ENCODE data around the gene MTCL1.
"Not testable (repeated sequence)": the region's sequence is repeated elsewhere in the genome, so short reads cannot be mapped to it uniquely, and the experiment has no call there.

The MTCL1 gene

DNA sequence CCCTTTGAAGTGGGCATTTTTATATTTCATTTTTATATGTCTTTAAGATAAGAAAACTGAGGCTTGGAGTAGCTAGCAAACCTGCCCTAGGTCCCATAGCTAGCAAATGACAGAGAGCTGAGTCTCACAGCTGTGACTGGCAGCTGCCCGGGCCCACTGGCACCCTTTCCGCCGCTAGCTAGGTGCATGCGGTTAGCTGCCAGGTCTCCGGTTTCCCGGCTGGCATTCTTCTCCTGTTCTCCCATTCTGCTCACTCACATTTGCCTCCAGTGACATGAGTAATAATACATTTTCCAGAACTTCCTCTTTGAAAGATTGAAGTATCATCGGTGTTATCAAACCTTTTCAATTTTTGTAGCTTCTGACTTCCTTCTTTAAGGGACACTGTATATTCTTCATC, 38.7 kb downstream of the MTCL1 start:
- DNase-seq (ENCODE audit: low read depth, low spot score), result no peak

GRCh38 chr18:8744656-8745055, 39.3 kb downstream of the MTCL1 start:
- no peak for DNase-seq (ENCODE audit: low read depth, low spot score)

- DNase-seq (ENCODE audit: low read depth, low spot score), result no peak
Observed at GRCh38 chr18:8745355-8746014, 40.1 kb downstream of the MTCL1 start.

- peak; percentile 85 for DNase-seq (ENCODE audit: low read depth, low spot score)
Observed at GRCh38 chr18:8747440-8747937, 42.1 kb downstream of the MTCL1 start.

DNA sequence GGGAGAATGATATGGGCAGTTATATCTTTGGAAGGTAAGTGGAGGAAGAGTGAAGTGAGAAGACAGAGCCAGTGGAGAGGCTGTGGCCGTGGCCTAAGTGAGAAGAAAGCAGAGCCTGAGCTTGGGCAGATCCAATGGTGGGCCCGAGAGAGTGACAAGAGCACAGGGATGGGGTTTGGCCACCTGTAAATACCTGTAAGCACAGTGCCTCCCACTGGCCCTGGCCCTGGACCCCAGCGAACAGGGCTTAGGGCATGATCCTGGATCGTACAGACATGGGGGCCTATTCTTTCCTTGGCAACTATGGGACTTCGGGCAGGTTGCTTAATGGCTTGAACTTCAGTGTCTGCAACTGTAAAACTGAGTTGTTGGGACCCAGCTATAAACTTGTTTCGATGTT, 44.1 kb downstream of the MTCL1 start:
- no peak for DNase-seq (ENCODE audit: low read depth, low spot score)

DNA sequence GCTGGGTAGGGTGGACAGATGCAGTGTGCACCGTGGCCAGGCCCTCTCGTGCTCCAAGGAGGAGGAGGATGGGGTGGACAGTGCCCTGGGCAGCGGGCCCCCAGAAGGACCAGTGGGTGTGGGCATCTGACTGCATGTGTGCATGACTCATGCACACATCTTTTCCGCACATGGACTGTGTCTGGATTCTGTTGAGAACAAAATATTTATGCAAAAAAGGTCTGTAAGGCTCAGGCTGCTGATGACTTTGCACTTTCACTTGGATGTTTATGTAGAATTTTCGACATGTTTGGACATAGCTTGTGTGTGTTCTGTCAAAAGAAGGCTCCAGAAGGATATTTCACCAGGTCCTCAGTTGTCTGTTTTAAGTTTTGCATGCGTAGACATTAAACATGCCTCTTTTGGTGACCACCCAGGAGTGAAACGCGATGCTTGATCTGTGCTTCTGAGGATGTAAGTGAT, 45.6 kb downstream of the MTCL1 start:
- DNase-seq (ENCODE audit: low read depth, low spot score), result peak; percentile 80

DNA sequence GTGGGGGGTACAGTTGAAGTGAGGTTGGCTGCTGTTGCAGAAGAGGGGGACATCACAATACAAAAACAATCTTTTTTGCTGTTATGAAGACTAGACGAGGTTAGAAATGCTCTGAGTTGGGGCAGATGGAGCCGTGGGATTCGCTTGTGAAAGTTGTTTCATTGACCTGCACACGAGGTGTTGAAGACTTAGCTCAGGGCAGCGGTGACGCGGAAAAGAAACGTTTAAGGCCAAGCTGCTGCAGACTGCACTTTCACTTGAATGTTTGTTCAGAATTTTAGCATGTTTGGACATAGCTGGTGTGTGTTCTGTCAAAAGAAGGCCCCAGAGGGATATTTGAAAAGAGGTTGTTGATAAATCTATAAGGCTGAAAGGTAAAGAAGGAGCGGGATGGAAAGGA, 46.3 kb downstream of the MTCL1 start:
- DNase-seq (ENCODE audit: low read depth, low spot score), result no peak

GRCh38 chr18:8752329-8752728, 47.0 kb downstream of the MTCL1 start:
- peak; percentile 73 for DNase-seq (ENCODE audit: low read depth, low spot score)

- no peak for DNase-seq (ENCODE audit: low read depth, low spot score)
Observed at GRCh38 chr18:8754995-8755960, 49.9 kb downstream of the MTCL1 start.

DNA sequence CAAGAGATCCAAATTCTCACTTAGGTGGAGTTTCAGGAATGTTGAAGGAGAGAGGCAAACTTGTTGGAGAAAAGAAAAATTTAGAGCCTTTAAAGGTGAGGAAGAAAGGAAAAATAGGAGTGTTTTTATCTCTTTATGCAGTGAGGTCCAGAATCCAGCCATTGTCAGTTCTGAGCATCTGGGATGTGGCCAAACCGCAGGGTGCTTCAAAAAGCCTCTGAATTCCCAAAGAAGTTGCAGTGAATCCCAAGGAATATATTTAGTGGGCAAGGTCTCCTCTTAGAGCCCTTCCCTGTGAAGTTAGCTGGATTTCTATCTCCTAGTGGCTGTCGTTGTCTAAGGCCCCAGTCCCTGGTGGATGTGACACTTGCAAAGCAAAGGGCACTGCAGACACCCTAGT, 51.2 kb downstream of the MTCL1 start:
- DNase-seq (ENCODE audit: low read depth, low spot score), result no peak

DNA sequence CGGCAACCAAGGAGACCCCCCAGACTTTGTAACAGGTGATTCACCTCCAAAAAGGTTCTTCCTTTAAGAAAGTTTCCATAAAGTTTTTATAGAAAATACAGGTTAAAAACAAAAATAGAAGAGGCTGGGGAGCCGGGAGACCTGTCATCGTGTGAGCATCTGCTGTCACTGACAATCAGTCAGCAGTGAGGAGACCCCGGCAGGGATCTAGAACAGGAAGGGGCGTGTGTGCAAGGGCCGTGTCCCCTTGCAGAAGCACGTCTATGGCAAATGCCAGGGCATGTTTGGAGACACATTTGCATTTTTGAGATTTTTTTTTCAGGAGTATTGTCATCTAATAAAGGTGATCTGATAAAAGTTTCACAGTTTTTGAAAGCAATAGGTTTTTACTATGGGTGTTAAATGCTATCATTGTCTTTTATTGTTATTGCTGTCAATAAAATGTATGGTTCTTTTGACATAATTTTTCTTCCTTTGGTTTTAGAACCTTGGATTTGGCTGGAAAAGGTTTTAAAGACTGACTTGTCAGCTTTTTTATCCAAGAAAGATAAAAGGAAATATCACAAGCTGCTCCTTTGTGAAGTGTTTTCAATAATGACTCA, 52.1 kb downstream of the MTCL1 start:
- no peak for DNase-seq (ENCODE audit: low read depth, low spot score)

DNA sequence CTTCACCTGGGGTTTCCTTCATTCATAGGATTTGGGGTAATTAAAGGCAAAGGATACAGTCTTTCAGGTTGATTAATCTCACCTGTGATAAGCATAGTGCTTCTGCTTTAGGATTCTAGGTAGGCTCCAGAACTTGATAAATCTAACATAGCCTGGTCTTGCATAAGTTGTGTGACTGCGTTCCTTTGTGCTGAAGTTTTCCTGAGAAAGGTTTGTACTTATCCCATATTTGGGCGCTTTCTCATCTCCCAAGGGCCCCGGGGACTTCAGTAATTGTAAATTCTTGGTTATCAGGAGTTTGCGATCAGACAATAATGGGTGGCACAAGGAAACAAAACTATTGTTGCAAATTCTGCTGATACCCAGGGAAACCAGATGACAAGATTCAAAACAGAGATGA, 53.1 kb downstream of the MTCL1 start:
- DNase-seq (ENCODE audit: low read depth, low spot score), result no peak

DNA sequence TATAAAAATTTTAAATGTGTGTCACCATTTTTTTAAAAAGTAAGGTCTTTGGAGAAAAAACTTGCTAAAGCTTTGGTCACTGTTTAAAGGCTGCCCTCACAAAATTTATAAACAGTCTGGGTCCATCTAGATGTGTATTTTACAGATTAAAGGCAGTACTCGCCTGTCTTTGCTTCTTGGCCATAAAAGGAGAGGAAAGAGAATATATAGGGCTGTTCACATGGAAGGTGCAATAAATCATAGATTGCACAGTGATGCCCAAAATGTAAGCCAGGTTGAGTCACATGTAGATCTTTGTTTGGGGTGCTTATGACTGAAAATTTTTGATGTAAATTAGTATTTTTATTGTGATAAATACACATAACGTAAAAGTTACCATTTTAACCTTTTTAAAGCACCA, 55.6 kb downstream of the MTCL1 start:
- DNase-seq (ENCODE audit: low read depth, low spot score), result no peak

GRCh38 chr18:8761535-8761934, 56.2 kb downstream of the MTCL1 start:
- DNase-seq (ENCODE audit: low read depth, low spot score), result not testable (repeated sequence)

DNA sequence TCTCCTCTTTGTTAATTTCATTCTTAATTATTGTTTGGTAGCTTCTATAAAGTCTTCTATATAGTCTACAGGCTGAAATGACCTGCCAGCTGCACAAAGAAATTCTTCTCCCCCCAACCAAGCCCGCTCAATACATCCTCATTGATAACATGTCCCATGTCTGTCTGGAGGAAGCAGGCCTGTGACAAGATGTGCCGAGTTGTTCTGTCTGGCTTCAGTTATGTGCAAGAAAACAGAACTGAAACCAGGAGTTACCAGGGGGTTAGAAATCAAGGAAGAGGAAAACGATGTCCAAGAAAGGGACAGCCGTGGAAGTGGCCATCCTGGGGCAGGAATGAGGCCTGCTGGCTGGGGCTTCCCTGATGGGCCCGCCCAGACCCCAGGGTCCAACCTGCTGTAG, 57.6 kb downstream of the MTCL1 start:
- no peak for DNase-seq (ENCODE audit: low read depth, low spot score)

- no peak for DNase-seq (ENCODE audit: low read depth, low spot score)
Observed at GRCh38 chr18:8763611-8764010, 58.3 kb downstream of the MTCL1 start.

- no peak for DNase-seq (ENCODE audit: low read depth, low spot score)
Observed at GRCh38 chr18:8765783-8766463, 60.6 kb downstream of the MTCL1 start.

GRCh38 chr18:8766559-8767293, 61.4 kb downstream of the MTCL1 start:
- DNase-seq (ENCODE audit: low read depth, low spot score), result no peak

DNA sequence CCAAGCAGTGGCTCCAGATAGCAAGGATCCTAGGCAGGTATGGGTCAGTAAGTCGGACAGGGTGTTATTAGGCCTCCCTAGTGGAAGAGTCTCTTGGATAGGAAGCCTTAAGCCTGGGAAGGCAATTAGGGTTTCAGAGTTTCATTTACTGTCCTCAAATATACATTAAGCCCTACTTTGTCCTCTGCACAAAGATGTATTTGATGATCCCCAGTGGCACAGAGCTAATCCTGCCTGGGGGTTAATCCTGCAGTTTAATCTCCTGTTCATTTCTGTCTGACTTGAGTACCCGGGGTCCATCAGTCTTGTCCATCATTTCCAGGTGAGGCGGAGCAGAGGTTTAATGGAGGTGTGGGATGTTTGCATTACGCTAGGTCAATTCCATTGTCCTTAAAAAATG, 62.0 kb downstream of the MTCL1 start:
- no peak for DNase-seq (ENCODE audit: low read depth, low spot score)

DNA sequence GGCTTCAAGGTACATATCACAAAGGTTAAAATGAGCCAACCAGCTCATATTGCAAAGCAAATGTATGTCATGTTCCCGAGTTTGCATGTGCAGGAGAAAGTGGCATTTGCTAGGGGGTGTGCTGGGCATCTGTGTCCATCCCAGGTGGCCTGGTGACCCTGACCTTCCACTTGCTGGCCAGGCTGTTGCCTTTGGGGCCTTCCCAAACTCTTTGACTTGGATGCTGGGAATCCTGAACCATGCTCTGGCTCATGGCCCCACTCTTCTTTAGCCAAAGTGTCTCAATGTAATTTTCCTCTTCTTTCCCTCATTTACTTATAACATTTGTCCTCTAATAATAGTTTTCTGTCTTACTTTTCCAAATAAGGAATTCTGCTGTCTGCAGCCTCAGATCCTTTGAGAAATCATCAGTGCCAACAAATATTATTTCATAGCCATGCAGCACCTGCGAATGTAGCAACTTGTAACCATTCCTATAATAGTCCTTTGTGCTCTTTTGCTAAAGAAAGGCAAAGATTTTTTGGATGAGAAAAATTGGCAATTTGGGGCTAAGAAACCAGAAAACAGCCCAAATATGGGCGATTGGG, 64.2 kb downstream of the MTCL1 start:
- no peak for DNase-seq (ENCODE audit: low read depth, low spot score)

DNA sequence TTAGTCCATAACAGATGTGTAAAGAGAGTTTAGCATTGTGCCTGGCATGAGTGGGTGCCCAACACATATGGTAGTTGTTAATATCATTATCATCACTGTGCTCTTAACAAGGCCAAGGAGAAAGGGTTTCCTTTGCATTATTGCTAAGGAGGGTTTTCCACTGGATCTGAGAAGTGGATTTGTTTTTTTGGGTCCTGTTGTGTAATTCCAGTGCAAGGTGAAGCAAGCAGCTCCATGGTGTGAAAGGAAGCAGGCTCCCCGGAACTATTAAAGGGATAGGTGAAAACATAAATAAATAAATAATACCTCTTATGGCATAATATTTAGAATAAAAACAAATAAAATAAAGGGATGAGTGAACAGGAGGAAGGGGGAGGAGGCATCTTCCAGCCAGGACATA, 65.3 kb downstream of the MTCL1 start:
- DNase-seq (ENCODE audit: low read depth, low spot score), result no peak
